HepG2 (cell line): ENCODE data around the gene MRPS5. TPM values are rescaled to one million over a fixed set of nuclear protein-coding genes. Genes with fewer than 3 reads are reported as not detected.

Experiments
- ATM ChIP-seq: fragments of 450-650 bp; IDR thresholded peaks from 2 replicates; pipeline ENCODE4 v1.7.1; 2017; ENCODE audit warnings: mild to moderate bottlenecking, borderline replicate concordance
- BCL6 ChIP-seq: IDR thresholded peaks from 2 replicates; pipeline ENCODE4 v1.6.1; 2016; ENCODE audit warnings: missing genetic modification reagents, missing compliant biosample characterization
- CEBPB ChIP-seq: IDR thresholded peaks from 2 replicates; pipeline ENCODE4 v1.6.1; 2011; ENCODE audit warnings: low read depth, low read length, improper control_type of control experiment, borderline replicate concordance
- CREM ChIP-seq, 2 experiments: sonication (generic) in 1 of 2; formaldehyde crosslinking in 1 of 2; IDR thresholded peaks; 2 replicates each; pipeline versions ENCODE4 v1.4.0 to v1.6.1; 2016 to 2020; ENCODE audit warnings: antibody characterized with exemption in 1 of 2, mild to moderate bottlenecking in 1 of 2, missing genetic modification reagents in 1 of 2
- FOXJ3 ChIP-seq: sonication (generic); formaldehyde crosslinking; IDR thresholded peaks from 2 replicates; pipeline ENCODE4 v1.4.0; 2020; ENCODE audit warnings: missing genetic modification reagents, mild to moderate bottlenecking, borderline replicate concordance
- IRF2 ChIP-seq: IDR thresholded peaks from 2 replicates; pipeline ENCODE4 v1.6.1; 2018; ENCODE audit warnings: missing genetic modification reagents, missing compliant biosample characterization
- MTA1 ChIP-seq: sonication (generic); formaldehyde crosslinking; IDR thresholded peaks from 2 replicates; pipeline ENCODE4 v1.4.0; 2020; ENCODE audit warnings: missing genetic modification reagents, mild to moderate bottlenecking, borderline replicate concordance
- NAIF1 ChIP-seq: sonication (generic); formaldehyde crosslinking; IDR thresholded peaks from 2 replicates; pipeline ENCODE4 v1.5.0; 2020; ENCODE audit warnings: mild to moderate bottlenecking, missing genetic modification reagents, borderline replicate concordance
- NFE2 ChIP-seq: sonication (generic); formaldehyde crosslinking; IDR thresholded peaks from 2 replicates; pipeline ENCODE4 v1.4.0; 2020; ENCODE audit warnings: missing genetic modification reagents
- NFKB2 ChIP-seq: sonication (generic); formaldehyde crosslinking; IDR thresholded peaks from 2 replicates; pipeline ENCODE4 v1.4.0; 2020; ENCODE audit warnings: missing genetic modification reagents, borderline replicate concordance
- NPAS2 ChIP-seq: sonication (generic); formaldehyde crosslinking; IDR thresholded peaks from 2 replicates; pipeline ENCODE4 v1.8.0; 2022; ENCODE audit warnings: mild to moderate bottlenecking, missing genetic modification reagents, borderline replicate concordance
- PCBP2 ChIP-seq: fragments of 200-400 bp; formaldehyde crosslinking; optimal IDR thresholded peaks from 2 replicates; pipeline ENCODE3; 2018; ENCODE audit warnings: low read length, low read depth; ENCODE audit not compliant: poor library complexity, severe bottlenecking
- PHF5A ChIP-seq: IDR thresholded peaks from one replicate; pipeline ENCODE4 v1.6.1; 2018; ENCODE audit warnings: low read depth, missing genetic modification reagents; ENCODE audit not compliant: unreplicated experiment
- POGK ChIP-seq: sonication (generic); formaldehyde crosslinking; conservative IDR thresholded peaks from 2 replicates; pipeline ENCODE4 v1.8.0; 2022; ENCODE audit warnings: mild to moderate bottlenecking, moderate library complexity, missing genetic modification reagents
- RFX1 ChIP-seq: fragments of 450-650 bp; IDR thresholded peaks from 2 replicates; pipeline ENCODE4 v1.6.1; 2017
- SNAI1 ChIP-seq: sonication (generic); formaldehyde crosslinking; IDR thresholded peaks from 2 replicates; pipeline ENCODE4 v1.5.0; 2020; ENCODE audit warnings: mild to moderate bottlenecking, missing genetic modification reagents, borderline replicate concordance
- SRY ChIP-seq: sonication (generic); formaldehyde crosslinking; IDR thresholded peaks from 2 replicates; pipeline ENCODE4 v1.8.0; 2022; ENCODE audit warnings: mild to moderate bottlenecking, missing genetic modification reagents
- TP53 ChIP-seq: sonication (generic); formaldehyde crosslinking; conservative IDR thresholded peaks from 2 replicates; pipeline ENCODE4 v1.4.0; 2020; ENCODE audit warnings: missing genetic modification reagents
- ZNF138 ChIP-seq: sonication (generic); formaldehyde crosslinking; IDR thresholded peaks from 2 replicates; pipeline ENCODE4 v1.5.0; 2020; ENCODE audit warnings: mild to moderate bottlenecking, low read depth, missing genetic modification reagents
- ZNF205 ChIP-seq: IDR thresholded peaks from 2 replicates; pipeline ENCODE4 v1.6.1; 2018; ENCODE audit warnings: missing biosample characterization, missing genetic modification reagents
- ZNF33B ChIP-seq: sonication (generic); formaldehyde crosslinking; IDR thresholded peaks from 2 replicates; pipeline ENCODE4 v1.5.1; 2020; ENCODE audit warnings: mild to moderate bottlenecking, missing genetic modification reagents
- ZNF34 ChIP-seq: sonication (generic); formaldehyde crosslinking; IDR thresholded peaks from 2 replicates; pipeline ENCODE4 v1.4.0; 2020; ENCODE audit warnings: mild to moderate bottlenecking, missing genetic modification reagents, borderline replicate concordance
- ZNF44 ChIP-seq: sonication (generic); formaldehyde crosslinking; IDR thresholded peaks from 2 replicates; pipeline ENCODE4 v1.5.1; 2020; ENCODE audit warnings: mild to moderate bottlenecking, missing genetic modification reagents
- ZNF589 ChIP-seq: sonication (generic); formaldehyde crosslinking; conservative IDR thresholded peaks from 2 replicates; pipeline ENCODE4 v1.8.0; 2022; ENCODE audit warnings: mild to moderate bottlenecking, moderate library complexity, missing genetic modification reagents
- ZNF614 ChIP-seq: IDR thresholded peaks from 2 replicates; pipeline ENCODE4 v1.6.1; 2018; ENCODE audit warnings: missing biosample characterization, missing genetic modification reagents, inconsistent platforms, borderline replicate concordance
- ZNF670 ChIP-seq: sonication (generic); formaldehyde crosslinking; IDR thresholded peaks from 2 replicates; pipeline ENCODE4 v1.8.0; 2022; ENCODE audit warnings: mild to moderate bottlenecking, missing genetic modification reagents, borderline replicate concordance
- ZNF672 ChIP-seq: sonication (generic); formaldehyde crosslinking; IDR thresholded peaks from 2 replicates; pipeline ENCODE4 v1.8.1; 2022; ENCODE audit warnings: missing genetic modification reagents
- polyA plus RNA-seq, 8 experiments: library from polyadenylated mRNA; depleted of rRNA in 3 of 8; stranded (reverse) in 7 of 8; unstranded in 1 of 8; fragments of >200 nt; fragmentation: Illumina TruSeq in 4 of 8; extraction: Trizol in 4 of 8; gene quantifications; 2 replicates each; pipeline versions ENCODE4 v1.2.1 to v1.2.3, GENCODE V29; 2011 to 2016; ENCODE audit warnings: low read depth in 4 of 8, missing spikeins in 1 of 8, mixed read lengths in 1 of 8; ENCODE audit not compliant: insufficient read depth in 1 of 8
- total RNA-seq, 5 experiments: library from RNA; depleted of rRNA; stranded (reverse); fragments of >200 nt; fragmentation: Illumina TruSeq; extraction: Trizol; gene quantifications; 2 replicates each; pipeline ENCODE4 v1.2.3, GENCODE V29; 2016; ENCODE audit warnings: low read depth in 1 of 5
- TF ChIP-seq, protein P1 (sequence below): sonication (generic); formaldehyde crosslinking; conservative IDR thresholded peaks from 2 replicates; pipeline ENCODE4 v1.8.1; 2023; ENCODE audit warnings: missing genetic modification reagents

The MRPS5 gene
- total and polyA plus RNA-seq, 2 of the 13 experiments (the other 11 are each of a cell fraction or from before 2014, with no cell fraction given), result 98.8 to 134 TPM

- TF ChIP-seq IRF2 (CRISPR knock-in tag) (no peak), NPAS2 (CRISPR knock-in tag) (no peak), NFKB2 (no peak), MTA1 (no peak; the same call in 1 of the 2 replicates), ATM (no peak), ZNF205 (CRISPR knock-in tag) (no peak), ZNF589 (CRISPR knock-in tag) (no peak), SNAI1 (0 out of 2 replicates have a peak, but pooled peaks have one; percentile 18), ZNF33B (CRISPR knock-in tag) (no peak; the same call in 1 of the 2 replicates), PHF5A (CRISPR knock-in tag) (no peak), CEBPB (peak; percentile 36; the same call in 1 of the 2 replicates), ZNF670 (no peak), BCL6 (CRISPR knock-in tag) (peak; percentile 53; the same call in 1 of the 2 replicates), CREM (IDR thresholded peaks at IDR 0.05) (peak; percentile 49; the same call in 1 of the 2 replicates), CREM (CRISPR knock-in tag; IDR thresholded peaks at IDR 0.05) (no peak), PCBP2 (no peak), ZNF34 (CRISPR knock-in tag) (no peak), ZNF138 (CRISPR knock-in tag) (0 out of 2 replicates have a peak, but pooled peaks have one; percentile 10), FOXJ3 (CRISPR knock-in tag) (no peak), ZNF672 (CRISPR knock-in tag) (no peak), TP53 (CRISPR knock-in tag) (no peak), POGK (CRISPR knock-in tag) (no peak), ZNF44 (CRISPR knock-in tag) (no peak), NAIF1 (CRISPR knock-in tag) (peak; percentile 87; the same call in 1 of the 2 replicates), RFX1 (peak; percentile 20; the same call in 1 of the 2 replicates), ZNF614 (CRISPR knock-in tag) (no peak), NFE2 (CRISPR knock-in tag) (no peak), SRY (CRISPR knock-in tag) (no peak)
- TF ChIP-seq, protein P1, sequence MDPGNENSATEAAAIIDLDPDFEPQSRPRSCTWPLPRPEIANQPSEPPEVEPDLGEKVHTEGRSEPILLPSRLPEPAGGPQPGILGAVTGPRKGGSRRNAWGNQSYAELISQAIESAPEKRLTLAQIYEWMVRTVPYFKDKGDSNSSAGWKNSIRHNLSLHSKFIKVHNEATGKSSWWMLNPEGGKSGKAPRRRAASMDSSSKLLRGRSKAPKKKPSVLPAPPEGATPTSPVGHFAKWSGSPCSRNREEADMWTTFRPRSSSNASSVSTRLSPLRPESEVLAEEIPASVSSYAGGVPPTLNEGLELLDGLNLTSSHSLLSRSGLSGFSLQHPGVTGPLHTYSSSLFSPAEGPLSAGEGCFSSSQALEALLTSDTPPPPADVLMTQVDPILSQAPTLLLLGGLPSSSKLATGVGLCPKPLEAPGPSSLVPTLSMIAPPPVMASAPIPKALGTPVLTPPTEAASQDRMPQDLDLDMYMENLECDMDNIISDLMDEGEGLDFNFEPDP (CRISPR knock-in tag), result 0 out of 2 replicates have a peak, but pooled peaks have one; percentile 2
Measured at GRCh38 chr2:95121093-95121406, 558 bp downstream of the MRPS5 start (continued).
